GM19099 (cell line): ENCODE data around the gene DNAJB12.
A peak's percentile ranks its signal among the peaks of the same experiment; 100 is the strongest.

ENCODE experiments used
- POLR2A ChIP-seq: IDR thresholded peaks from 3 replicates; pipeline ENCODE4 v1.6.1; 2011; ENCODE audit warnings: low read depth; ENCODE audit not compliant: insufficient read length; ENCODE audit errors: extremely low read depth

The DNAJB12 gene

GRCh38 chr10:72312865-72313391, 41.8 kb downstream of the DNAJB12 start:
- no peak for TF ChIP-seq POLR2A

GRCh38 chr10:72311667-72312066, 43.1 kb downstream of the DNAJB12 start:
- TF ChIP-seq POLR2A, result no peak

- no peak for TF ChIP-seq POLR2A
Measured at GRCh38 chr10:72310636-72311035, 44.1 kb downstream of the DNAJB12 start.

DNA sequence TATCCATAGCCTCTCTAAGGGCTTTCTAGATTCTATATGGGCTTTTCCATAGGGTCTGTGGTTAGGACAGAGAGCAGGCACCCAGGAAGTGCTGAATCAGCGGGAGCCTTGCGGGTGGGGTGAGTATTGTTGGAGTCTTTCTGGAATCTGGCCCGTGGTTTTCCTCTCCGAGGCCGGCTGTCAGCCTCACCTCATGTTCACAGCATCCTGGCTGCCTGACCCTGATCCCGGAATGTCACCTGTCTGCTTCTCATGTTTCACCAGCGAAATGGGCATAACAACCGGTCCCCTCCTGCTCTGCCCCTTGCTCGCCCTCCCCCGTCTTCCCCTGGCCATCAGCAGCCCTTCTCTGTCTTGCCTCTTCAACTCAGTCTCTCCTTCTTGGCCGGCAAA, 44.5 kb downstream of the DNAJB12 start:
- no peak for TF ChIP-seq POLR2A

DNA sequence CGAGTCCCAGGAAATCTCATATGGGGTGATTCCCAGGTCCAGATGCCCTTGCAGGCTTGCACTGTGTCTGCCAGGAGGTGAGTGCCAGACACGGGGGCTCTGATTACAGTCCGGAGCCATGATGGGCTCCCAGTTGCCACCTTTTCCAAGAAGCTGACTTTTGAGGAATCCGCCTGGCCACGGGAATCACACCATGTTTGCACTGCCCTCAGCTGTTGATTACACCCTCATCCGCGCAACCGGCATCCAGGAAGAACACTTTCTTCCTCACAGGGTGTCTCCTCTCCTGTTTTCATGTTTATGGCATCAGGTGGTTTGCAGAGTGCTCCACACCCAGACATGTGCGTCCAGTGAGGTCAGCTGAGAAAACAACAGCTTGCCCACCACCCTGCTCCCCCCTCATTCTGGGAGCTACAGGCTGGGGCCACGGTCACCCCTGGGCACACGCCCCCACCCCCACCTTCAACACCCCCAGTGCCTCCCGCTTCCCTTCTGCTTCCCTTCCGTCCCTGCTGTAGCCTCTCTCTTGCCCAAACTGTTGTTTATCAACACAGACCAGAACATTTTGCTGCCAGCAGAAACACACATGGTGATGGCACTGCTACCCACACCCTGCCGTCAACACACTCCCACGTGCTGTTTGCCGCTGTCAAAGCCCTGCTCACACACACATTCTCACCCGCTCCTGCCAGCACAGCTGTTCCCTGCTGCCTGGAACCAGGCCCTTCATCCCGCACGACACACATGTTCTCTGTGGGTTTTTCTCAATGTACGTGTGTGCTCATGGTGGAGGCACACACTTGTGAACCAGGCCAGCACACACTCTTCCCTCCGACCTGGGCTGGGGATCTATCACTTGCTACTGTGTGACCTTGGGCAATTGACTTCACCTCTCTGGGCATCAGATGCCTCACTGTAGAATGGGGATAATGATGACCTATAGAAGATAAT, 45.2 kb downstream of the DNAJB12 start:
- no peak for TF ChIP-seq POLR2A

- TF ChIP-seq POLR2A, result no peak
Measured at GRCh38 chr10:72308320-72308987, 46.3 kb downstream of the DNAJB12 start.

- no peak for TF ChIP-seq POLR2A
Measured at GRCh38 chr10:72306215-72306760, 48.4 kb downstream of the DNAJB12 start.

GRCh38 chr10:72303424-72304128, 51.1 kb downstream of the DNAJB12 start:
- TF ChIP-seq POLR2A, result no peak

DNA sequence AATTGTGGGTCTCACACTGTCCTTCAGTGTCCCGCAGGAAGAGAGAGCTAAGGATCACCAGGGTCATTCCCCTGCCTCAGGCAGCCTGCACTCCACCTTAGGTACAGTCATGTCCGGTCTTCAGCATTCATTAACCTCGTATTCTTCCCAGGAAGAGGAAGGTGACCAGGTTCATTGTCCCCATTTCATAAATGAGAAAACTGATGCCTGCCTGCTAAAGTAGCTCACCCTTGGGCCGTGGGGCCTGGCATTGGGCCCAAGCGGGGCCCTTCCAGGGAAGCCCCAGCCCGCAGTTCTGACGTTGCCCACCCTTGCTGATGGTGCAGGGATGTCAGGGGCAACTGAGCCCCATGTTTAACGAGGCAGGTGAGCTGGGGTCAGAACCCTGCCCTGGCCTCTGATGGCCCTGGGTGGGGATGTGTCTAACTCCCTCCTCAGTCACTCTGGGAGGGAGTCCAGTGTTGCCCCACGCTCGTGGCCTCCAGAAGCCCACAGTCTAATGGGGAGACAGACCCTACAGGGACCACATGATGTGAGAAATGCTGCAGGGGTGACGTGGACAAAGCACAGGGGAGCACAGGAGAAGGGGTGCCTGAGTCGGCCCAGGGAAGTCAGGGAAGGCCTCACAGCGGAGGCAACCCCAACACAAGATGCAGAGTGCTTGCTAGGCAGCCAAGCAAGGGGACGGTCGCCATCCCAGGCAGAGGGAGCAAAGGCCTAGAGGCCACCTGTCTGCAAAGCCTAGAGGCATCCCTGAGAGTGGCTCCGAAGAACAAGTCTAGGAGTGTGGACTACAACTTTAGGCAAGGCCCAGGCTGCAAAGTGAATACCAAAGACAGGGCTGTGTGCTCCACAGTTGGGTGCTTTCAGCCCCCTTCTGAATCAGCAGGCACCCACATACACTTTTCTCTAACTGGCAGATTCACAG, 55.9 kb downstream of the DNAJB12 start:
- no peak for TF ChIP-seq POLR2A

DNA sequence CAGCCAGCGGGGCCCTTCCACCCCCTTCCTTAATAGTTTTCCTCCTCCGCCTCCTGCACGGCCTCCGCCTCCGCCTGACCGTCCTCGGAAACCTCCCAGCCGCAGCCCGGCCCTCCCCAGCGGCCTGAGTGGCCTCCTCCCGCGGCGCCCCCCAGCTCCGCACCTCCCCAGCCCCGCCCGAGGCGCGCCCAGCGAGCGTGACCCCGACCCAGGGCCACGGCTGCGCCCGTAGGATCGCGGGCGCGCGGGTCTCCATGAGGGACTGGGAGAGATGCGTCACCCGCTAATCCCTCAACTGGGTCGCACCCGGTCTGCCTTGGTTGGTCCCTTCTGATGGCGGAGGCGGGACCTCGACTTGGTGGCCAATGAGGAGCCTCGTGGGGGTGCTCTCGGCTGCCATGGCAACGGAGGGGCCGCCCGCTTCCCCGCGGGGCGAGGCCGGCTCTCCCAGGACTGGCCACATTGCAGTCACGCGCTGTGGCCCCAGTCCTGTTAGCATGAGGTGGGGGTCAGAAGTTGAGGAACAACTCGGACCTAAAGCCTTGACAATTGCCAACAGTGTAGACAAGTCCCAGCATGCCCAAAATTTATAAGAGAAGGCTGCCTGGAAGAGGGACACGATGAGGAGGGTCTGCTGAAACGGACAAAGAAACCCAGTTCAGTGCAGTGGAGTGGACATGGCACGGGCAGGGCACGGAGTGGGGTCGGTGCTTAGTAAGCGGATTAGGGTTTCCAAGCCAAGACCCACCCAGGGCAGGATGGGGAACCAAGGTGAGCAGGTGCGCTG, 56.7 kb downstream of the DNAJB12 start:
- peak; percentile 74 for TF ChIP-seq POLR2A

DNA sequence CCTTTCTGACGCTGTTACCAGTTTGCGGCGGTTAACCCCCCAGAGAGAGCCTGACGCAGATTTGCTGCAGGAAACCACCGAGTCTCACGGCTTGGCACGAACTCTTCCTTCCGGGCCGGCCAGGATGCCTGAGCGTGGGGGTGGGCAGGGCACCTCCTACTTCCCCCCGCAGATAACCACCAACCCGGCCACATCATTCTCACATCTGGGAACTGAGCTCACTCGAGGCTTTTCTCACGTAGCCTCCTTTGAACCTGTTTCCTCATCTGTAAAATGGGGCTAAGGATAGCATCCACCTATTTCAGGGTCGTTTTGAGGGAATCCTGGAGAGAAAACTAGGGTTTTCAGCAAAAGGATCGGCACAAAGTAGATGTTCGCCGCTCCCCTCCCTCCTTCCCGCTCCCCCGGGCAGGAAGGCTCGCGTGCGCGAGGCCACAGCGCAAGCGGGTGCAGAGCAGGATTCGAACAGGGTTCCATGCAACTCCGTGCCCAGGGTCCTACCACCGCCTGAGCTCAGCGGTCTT, 57.4 kb downstream of the DNAJB12 start:
- peak; percentile 75 for TF ChIP-seq POLR2A

GRCh38 chr10:72296829-72297280, 57.9 kb downstream of the DNAJB12 start:
- TF ChIP-seq POLR2A, result peak; percentile 84
